Breast epithelium (tissue), 4 donors: ENCODE results near the gene RPS6KB2. TPM values are rescaled to one million over a fixed set of nuclear protein-coding genes. Genes with fewer than 3 reads are reported as not detected.
"Not testable (repeated sequence)": the region's sequence is repeated elsewhere in the genome, so short reads cannot be mapped to it uniquely, and the experiment has no call there.

Source experiments
- DNase-seq, 2 donors: peaks; one replicate each; pipeline ENCODE4 v3.0.0-alpha.2; 2019; ENCODE audit warnings: low spot score in 2 of 2
- H3K27ac ChIP-seq, 2 donors: fragments of 200-600 bp; sonication (generic) in 1 of 2; one replicate each; pipeline ENCODE4 v1.5.1; 2016 to 2019; ENCODE audit warnings: mild to moderate bottlenecking in 1 of 2
- H3K27me3 ChIP-seq, 2 donors: fragments of 200-600 bp; sonication (generic) in 1 of 2; one replicate each; pipeline versions ENCODE4 v1.5.1 to v1.6.0; 2017 to 2019; ENCODE audit warnings: control low read depth in 1 of 2, mild to moderate bottlenecking in 1 of 2
- H3K36me3 ChIP-seq: fragments of 200-600 bp; one replicate; pipeline ENCODE4 v1.5.1; 2019
- H3K4me1 ChIP-seq, 2 donors: fragments of 200-600 bp; sonication (generic); one replicate each; pipeline ENCODE4 v1.5.1; 2016 to 2019; ENCODE audit warnings: control low read depth in 1 of 2
- H3K4me3 ChIP-seq, 3 donors: fragments of 200-600 bp; sonication (generic); 1 replicate in 2 of 3; 2 replicates in 1 of 3; pipeline ENCODE4 v1.5.1; 2016 to 2019; ENCODE audit warnings: mild to moderate bottlenecking in 3 of 3, moderate library complexity in 2 of 3
- H3K9me3 ChIP-seq, 2 donors: fragments of 200-600 bp; sonication (generic) in 1 of 2; one replicate each; pipeline ENCODE4 v1.5.1; 2016 to 2019; ENCODE audit warnings: control low read depth in 1 of 2
- POLR2A ChIP-seq: fragments of 450-650 bp; IDR thresholded peaks from one replicate; pipeline ENCODE4 v1.6.1; 2016; ENCODE audit warnings: antibody characterized with exemption, mild to moderate bottlenecking, moderate library complexity
- POLR2AphosphoS5 ChIP-seq, 3 donors: sonication (generic); formaldehyde crosslinking; IDR thresholded peaks; one replicate each; pipeline ENCODE4 v1.6.1; 2017; ENCODE audit warnings: antibody characterized with exemption in 3 of 3
- intact Hi-C: fragments of 100-400 bp; cut with DNase I; formaldehyde crosslinking; loops from one replicate; pipeline ENCODE4 v1.15.1; 2023; ENCODE audit warnings: low total_unique reads
- total RNA-seq, 3 donors: library from RNA; depleted of rRNA; stranded (reverse); fragments of >200 nt; gene quantifications; one replicate each; pipeline ENCODE4 v1.1.0, GENCODE V29; 2016
- TF ChIP-seq, protein P1 (sequence below), 3 donors: fragments of 450-650 bp; IDR thresholded peaks; one replicate each; pipeline ENCODE4 v1.5.1; 2016 to 2017; ENCODE audit warnings: antibody characterized with exemption in 3 of 3, mild to moderate bottlenecking in 3 of 3, moderate library complexity in 3 of 3

Gene RPS6KB2
- total RNA-seq, 3 donors from 2014 or later, result 28.0 to 41.6 (median 40.1) TPM

DNA sequence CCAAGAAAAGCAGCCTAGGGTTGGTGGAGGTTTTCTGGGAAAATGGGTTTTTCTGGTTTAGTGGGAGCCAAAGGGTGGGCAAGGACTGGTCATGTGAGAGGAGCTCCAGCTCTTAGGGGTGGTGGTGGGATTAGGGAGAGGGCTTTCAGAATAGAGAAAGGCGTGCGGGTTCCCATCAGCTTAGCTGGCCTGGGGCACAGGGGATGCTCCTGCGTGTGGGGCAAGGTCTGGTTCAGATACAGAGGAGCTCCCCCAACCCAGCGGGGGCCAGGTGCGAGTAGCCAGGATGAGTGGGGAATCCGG, 40.1 kb downstream of the RPS6KB2 start:
- TF ChIP-seq POLR2A (no peak), POLR2AphosphoS5 (IDR thresholded peaks at IDR 0.05) (no peak)
- TF ChIP-seq, protein P1, sequence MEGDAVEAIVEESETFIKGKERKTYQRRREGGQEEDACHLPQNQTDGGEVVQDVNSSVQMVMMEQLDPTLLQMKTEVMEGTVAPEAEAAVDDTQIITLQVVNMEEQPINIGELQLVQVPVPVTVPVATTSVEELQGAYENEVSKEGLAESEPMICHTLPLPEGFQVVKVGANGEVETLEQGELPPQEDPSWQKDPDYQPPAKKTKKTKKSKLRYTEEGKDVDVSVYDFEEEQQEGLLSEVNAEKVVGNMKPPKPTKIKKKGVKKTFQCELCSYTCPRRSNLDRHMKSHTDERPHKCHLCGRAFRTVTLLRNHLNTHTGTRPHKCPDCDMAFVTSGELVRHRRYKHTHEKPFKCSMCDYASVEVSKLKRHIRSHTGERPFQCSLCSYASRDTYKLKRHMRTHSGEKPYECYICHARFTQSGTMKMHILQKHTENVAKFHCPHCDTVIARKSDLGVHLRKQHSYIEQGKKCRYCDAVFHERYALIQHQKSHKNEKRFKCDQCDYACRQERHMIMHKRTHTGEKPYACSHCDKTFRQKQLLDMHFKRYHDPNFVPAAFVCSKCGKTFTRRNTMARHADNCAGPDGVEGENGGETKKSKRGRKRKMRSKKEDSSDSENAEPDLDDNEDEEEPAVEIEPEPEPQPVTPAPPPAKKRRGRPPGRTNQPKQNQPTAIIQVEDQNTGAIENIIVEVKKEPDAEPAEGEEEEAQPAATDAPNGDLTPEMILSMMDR (IDR thresholded peaks at IDR 0.05), result no peak
- Histone ChIP-seq H3K27ac (peak overlapping the region; percentile 88 to 93), H3K4me1 (peaks cover 5 to 8% of the 10 kb centered on the region in 2 donors), H3K36me3 (no peaks in the 10 kb centered on the region), H3K9me3 (no peaks in the 10 kb centered on the region), H3K27me3 (no peaks in the 10 kb centered on the region), H3K4me3 (peak overlapping the region; percentile 76 to 85 (median 80))
- DNase-seq, result no peak
- intact Hi-C loops, result no loop called here

DNA sequence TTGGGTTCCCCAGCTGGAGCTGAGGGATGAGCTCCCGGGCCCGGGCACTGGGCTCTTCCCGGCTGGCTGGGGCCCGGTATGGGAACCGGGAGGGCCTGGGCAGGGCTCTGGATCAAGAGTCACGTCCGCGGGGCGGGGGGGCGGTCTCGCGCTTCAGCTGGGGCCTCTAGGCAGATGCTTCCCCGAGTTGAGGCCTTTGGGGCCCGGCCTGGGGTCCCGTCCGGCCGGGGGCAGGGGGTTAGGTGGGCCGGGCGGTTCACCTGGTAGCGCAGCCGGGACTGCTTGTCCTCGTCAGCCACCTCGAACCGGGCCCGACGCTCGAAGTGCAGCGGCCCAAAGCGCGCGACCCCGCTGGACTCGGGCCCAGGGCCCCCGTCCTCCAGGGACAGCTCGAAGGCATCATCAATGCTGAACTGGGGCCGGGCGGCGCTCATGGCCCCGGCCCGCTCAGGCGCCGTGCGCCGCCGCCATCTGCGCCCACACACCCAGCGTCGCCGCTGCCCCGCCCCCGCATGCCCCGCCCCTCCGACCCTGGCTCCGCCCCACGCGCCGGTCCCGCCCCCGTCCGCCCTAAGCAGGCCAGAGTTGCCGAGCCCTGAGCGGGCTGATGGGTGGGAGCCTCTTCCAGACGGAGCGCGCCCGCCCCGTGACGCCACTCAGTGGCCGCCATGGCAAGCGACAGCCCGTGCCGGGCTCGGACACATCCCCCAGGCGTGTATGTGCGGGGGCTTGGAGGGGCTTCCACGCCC, 40.6 kb downstream of the RPS6KB2 start, which contains the start of gene TMEM134:
TMEM134 (minus strand) TSS at position 493 of the 749 bp plus-strand sequence; CDS start at position 434, 59 bp downstream.
- Histone ChIP-seq H3K4me1 (peaks cover 5 to 8% of the 10 kb centered on the region in 2 donors), H3K4me3 (peak within 1 kb of the TSS; percentile 76 to 85 (median 80)), H3K36me3 (no peaks in the 10 kb centered on the region), H3K27ac (peak within 1 kb of the TSS; percentile 88 to 93), H3K9me3 (no peaks in the 10 kb centered on the region), H3K27me3 (no peaks in the 10 kb centered on the region)
- TF ChIP-seq POLR2A (peak; percentile 60), POLR2AphosphoS5 (IDR thresholded peaks at IDR 0.05) (peak; percentile 73 to 84 (median 81))
- TF ChIP-seq, protein P1 (IDR thresholded peaks at IDR 0.05), result peak in 2 of 3 donors; percentile 25 to 47
- peak; percentile 90 to 94 for DNase-seq
- intact Hi-C loops, result no loop called here

DNA sequence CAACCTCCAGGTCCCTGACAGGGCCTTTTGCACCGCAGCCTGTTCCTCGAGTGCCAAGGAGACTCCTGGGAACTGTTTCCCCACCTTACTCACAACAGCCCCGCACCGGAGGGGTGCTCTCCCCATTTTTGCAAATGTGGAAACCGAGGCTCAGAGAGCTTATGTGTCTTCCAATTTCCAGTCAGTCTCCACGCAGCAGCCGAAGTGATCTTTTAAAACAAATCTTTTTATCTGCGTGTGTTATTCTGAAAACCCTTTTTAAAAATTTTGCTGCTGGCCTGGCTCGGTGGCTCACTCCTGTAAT, 41.2 kb downstream of the RPS6KB2 start:
- intact Hi-C loops, result no loop called here
- H3K27ac ChIP-seq, result peak overlapping the region; percentile 88 to 93
- H3K27me3 ChIP-seq, result no peaks in the 10 kb centered on the region
- TF ChIP-seq, protein P1 (IDR thresholded peaks at IDR 0.05), result peak in 1 of 3 donors; percentile 7
- no peak for TF ChIP-seq POLR2AphosphoS5 (IDR thresholded peaks at IDR 0.05)
- H3K4me3 ChIP-seq, result peak overlapping the region; percentile 76 to 85 (median 80)
- DNase-seq, result no peak
- H3K9me3 ChIP-seq, result no peaks in the 10 kb centered on the region
- H3K36me3 ChIP-seq, result no peaks in the 10 kb centered on the region
- H3K4me1 ChIP-seq, result peaks cover 4 to 5% of the 10 kb centered on the region in 2 donors

DNA sequence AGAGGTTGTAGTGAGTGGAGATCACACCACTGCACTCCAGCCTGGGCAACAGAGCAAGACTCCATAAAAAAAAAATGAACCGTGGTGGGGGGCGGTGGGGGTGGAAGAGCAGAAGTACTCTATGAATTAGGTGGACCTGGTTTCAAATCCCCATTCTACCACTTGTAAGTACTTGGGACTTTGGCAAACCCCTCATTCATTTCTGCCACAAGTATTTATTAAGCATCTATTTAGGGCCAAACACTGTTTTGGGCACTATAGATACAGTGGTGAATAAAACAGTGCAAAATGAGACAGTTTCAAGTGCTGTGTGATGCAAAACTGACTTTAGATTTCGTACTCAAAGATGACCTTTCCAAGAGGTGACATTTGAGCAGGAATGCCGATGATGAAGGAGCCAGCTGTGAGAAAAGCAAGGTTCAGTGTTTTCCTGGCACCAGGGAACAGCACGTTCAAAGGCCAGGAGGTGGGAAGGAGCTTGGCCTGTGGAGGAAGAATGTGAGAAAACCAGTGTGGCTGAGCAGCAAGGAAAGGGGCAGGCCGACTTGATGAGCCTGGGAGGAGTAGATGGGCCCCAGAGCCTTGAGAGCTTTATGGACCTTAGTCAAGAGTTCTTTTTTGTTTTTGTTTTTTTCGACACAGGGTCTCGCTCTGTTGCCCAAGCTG, 42.2 kb downstream of the RPS6KB2 start:
- Histone ChIP-seq H3K9me3 (no peaks in the 10 kb centered on the region), H3K4me3 (no peak overlapping the region), H3K4me1 (peaks cover 4 to 5% of the 10 kb centered on the region in 2 donors), H3K36me3 (no peaks in the 10 kb centered on the region), H3K27ac (no peak overlapping the region), H3K27me3 (no peaks in the 10 kb centered on the region)
- DNase-seq, result no peak
- intact Hi-C loops, result no loop called here
- TF ChIP-seq, protein P1 (IDR thresholded peaks at IDR 0.05), result no peak
- TF ChIP-seq POLR2A (no peak), POLR2AphosphoS5 (IDR thresholded peaks at IDR 0.05) (no peak)

DNA sequence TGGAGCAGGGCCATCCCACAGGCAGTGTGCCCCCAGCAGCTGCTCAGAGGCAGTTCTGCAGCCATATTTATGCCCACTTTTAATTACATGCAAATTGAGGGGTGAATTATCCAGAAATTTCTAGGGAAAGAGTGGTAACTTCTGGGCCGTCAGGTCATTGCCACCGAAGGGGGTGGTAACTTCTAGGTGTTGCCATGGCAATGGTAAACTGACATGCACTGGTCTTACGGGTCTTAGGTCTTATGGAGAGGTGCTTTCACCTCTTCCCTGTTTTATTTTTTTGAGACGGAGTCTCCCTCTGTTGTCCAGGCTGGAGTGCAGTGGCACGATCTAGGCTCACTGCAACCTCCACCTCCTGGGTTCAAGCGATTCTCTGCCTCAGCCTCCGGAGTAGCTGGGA, 44.6 kb downstream of the RPS6KB2 start:
- H3K9me3 ChIP-seq, result no peaks in the 10 kb centered on the region
- no peaks in the 10 kb centered on the region for H3K27me3 ChIP-seq
- H3K4me3 ChIP-seq, result no peak overlapping the region
- H3K4me1 ChIP-seq, result no peaks in the 10 kb centered on the region
- H3K36me3 ChIP-seq, result no peaks in the 10 kb centered on the region
- DNase-seq, result no peak
- no peak overlapping the region for H3K27ac ChIP-seq
- intact Hi-C loops, result loop anchor here (2.0 kb wide), 1 partner anchor 38 kb away; no protein-coding TSS in a partner anchor
- TF ChIP-seq, protein P1 (IDR thresholded peaks at IDR 0.05), result no peak
- TF ChIP-seq POLR2A (no peak), POLR2AphosphoS5 (IDR thresholded peaks at IDR 0.05) (no peak)

DNA sequence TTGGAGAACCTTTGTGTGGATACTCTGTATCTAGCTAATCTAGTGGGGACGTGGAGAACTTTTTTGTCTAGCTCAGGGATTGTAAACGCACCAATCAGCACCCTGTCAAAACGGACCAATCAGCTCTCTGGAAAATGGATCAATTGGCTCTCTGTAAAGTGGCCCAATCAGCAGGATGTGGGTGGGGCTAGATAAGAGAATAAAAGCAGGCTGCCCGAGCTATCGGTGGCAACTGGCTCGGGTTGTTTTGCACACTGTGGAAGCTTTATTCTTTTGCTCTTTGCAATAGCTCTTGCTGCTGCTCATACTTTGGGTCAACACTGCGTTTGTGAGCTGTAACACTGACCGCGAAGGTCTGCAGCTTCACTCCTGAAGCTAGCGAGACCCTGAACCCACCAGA, 48.4 kb downstream of the RPS6KB2 start:
- H3K4me1 ChIP-seq, H3K9me3 ChIP-seq, H3K27ac ChIP-seq, H3K27me3 ChIP-seq, H3K4me3 ChIP-seq, DNase-seq, H3K36me3 ChIP-seq, intact Hi-C loops: not testable (repeated sequence)

DNA sequence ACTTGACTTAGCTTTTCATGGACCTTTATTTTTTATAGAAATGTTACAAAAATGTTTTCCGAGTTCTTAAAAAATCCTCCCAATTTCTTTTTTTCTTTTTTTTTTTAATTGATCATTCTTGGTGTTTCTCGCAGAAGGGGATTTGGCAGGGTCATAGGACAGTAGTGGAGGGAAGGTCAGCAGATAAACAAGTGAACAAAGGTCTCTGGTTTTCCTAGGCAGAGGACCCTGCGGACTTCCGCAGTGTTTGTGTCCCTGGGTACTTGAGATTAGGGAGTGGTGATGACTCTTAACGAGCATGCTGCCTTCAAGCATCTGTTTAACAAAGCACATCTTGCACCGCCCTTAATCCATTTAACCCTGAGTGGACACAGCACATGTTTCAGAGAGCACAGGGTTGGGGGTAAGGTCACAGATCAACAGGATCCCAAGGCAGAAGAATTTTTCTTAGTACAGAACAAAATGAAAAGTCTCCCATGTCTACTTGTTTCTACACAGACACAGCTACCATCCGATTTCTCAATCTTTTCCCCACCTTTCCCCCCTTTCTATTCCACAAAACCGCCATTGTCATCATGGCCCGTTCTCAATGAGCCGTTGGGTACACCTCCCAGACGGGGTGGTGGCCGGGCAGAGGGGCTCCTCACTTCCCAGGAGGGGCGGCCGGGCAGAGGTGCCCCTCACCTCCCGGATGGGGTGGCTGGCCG, 49.2 kb downstream of the RPS6KB2 start:
- intact Hi-C loops, DNase-seq, H3K27ac ChIP-seq, H3K36me3 ChIP-seq, H3K4me1 ChIP-seq, H3K27me3 ChIP-seq, H3K9me3 ChIP-seq, H3K4me3 ChIP-seq: not testable (repeated sequence)
